NCI-H226 (cell line): Measurements from ENCODE around the gene AP4S1.
A peak's percentile ranks its signal among the peaks of the same experiment; 100 is the strongest.
"Not testable (repeated sequence)": the region's sequence is repeated elsewhere in the genome, so short reads cannot be mapped to it uniquely, and the experiment has no call there.

Source experiments
- DNase-seq: peaks from one replicate; pipeline ENCODE4 v3.0.0-alpha.2; 2015

AP4S1 gene

GRCh38 chr14:31090883-31091764, 65.7 kb downstream of the AP4S1 start:
- peak; percentile 43 for DNase-seq

GRCh38 chr14:31092160-31092708, 66.8 kb downstream of the AP4S1 start:
- DNase-seq = no peak

GRCh38 chr14:31093884-31094839, 68.7 kb downstream of the AP4S1 start:
- not testable (repeated sequence) for DNase-seq

- not testable (repeated sequence) for DNase-seq
These were observed 70.4 kb downstream of the AP4S1 start for GRCh38 chr14:31095817-31096216.

GRCh38 chr14:31096255-31096654, 70.8 kb downstream of the AP4S1 start:
- no peak for DNase-seq

- no peak for DNase-seq
These were observed 71.6 kb downstream of the AP4S1 start for GRCh38 chr14:31097081-31097480.

- no peak for DNase-seq
These were observed 81.3 kb downstream of the AP4S1 start for GRCh38 chr14:31106768-31107167.

- no peak for DNase-seq
These were observed 83.8 kb downstream of the AP4S1 start for GRCh38 chr14:31109257-31109656.

GRCh38 chr14:31110872-31111271, 85.4 kb downstream of the AP4S1 start:
- DNase-seq = no peak

GRCh38 chr14:31113794-31114193, 88.3 kb downstream of the AP4S1 start:
- DNase-seq = no peak

GRCh38 chr14:31118892-31119291, 93.4 kb downstream of the AP4S1 start:
- DNase-seq = no peak

GRCh38 chr14:31122098-31122611, 96.7 kb downstream of the AP4S1 start:
- no peak for DNase-seq

GRCh38 chr14:31122921-31123320, 97.5 kb downstream of the AP4S1 start:
- no peak for DNase-seq

GRCh38 chr14:31124197-31124596, 98.7 kb downstream of the AP4S1 start:
- DNase-seq = no peak

GRCh38 chr14:31125231-31125630, 99.8 kb downstream of the AP4S1 start:
- DNase-seq = no peak

- no peak for DNase-seq
These were observed 101.2 kb downstream of the AP4S1 start for GRCh38 chr14:31126680-31127079.

GRCh38 chr14:31127690-31128089, 102.2 kb downstream of the AP4S1 start:
- no peak for DNase-seq

- no peak for DNase-seq
These were observed 103.4 kb downstream of the AP4S1 start for GRCh38 chr14:31128601-31129526.

GRCh38 chr14:31133133-31133532, 107.7 kb downstream of the AP4S1 start:
- no peak for DNase-seq

- DNase-seq = no peak
These were observed 111.9 kb downstream of the AP4S1 start for GRCh38 chr14:31137214-31137889.

- no peak for DNase-seq
These were observed 112.9 kb downstream of the AP4S1 start for GRCh38 chr14:31138301-31138700.
